ENCODE measurements around the gene PTCH1.

PTCH1 gene

DNA sequence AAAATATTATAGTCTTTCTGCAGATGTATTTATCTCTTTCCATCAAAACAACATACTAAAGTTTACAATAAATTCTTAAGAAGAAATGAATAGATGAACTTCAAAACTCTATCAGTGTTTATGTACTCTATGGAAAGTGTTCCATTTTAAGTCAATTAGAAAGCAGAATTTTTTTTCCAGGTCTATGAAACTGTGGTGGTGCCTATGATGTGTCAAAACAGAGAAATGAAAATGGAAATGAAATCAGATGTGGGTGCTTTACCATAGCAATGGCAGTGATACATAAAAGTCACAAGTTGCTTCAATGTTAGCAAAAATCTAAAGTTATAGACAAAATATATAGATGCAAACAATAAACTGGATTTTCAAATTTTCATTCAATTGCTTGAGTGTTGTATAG, 97.3 kb downstream of the PTCH1 start:
- no peak overlapping the region for H3K4me2 ChIP-seq (ENCODE audit: insufficient read depth, low read length)
- H4K20me1 ChIP-seq (ENCODE audit: insufficient read depth, low read length), result no peaks in the 10 kb centered on the region
- H3K4me1 ChIP-seq (ENCODE audit: insufficient read depth, low read length), result no peaks in the 10 kb centered on the region
- no peaks in the 10 kb centered on the region for H3K79me2 ChIP-seq (ENCODE audit: insufficient read depth, low read length)
- ATAC-seq (ENCODE audit: insufficient read depth, low read depth) (no peak), DNase-seq (no peak)
- H3K4me3 ChIP-seq (ENCODE audit: low read depth in 1 of 2, low read length in 2 of 2), result no peak overlapping the region
- H3K9me3 ChIP-seq (ENCODE audit: insufficient read depth, low read length, severe bottlenecking), result peaks cover 3% of the 10 kb centered on the region
- no peak for TF ChIP-seq EZH2 (IDR thresholded peaks at IDR 0.05; ENCODE audit: borderline replicate concordance, low read depth, low read length, severe bottlenecking)
- TF ChIP-seq, protein P1, sequence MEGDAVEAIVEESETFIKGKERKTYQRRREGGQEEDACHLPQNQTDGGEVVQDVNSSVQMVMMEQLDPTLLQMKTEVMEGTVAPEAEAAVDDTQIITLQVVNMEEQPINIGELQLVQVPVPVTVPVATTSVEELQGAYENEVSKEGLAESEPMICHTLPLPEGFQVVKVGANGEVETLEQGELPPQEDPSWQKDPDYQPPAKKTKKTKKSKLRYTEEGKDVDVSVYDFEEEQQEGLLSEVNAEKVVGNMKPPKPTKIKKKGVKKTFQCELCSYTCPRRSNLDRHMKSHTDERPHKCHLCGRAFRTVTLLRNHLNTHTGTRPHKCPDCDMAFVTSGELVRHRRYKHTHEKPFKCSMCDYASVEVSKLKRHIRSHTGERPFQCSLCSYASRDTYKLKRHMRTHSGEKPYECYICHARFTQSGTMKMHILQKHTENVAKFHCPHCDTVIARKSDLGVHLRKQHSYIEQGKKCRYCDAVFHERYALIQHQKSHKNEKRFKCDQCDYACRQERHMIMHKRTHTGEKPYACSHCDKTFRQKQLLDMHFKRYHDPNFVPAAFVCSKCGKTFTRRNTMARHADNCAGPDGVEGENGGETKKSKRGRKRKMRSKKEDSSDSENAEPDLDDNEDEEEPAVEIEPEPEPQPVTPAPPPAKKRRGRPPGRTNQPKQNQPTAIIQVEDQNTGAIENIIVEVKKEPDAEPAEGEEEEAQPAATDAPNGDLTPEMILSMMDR (IDR thresholded peaks at IDR 0.05; ENCODE audit: borderline replicate concordance, extremely low read depth, low read length, poor library complexity, severe bottlenecking), result no peak
- no peak overlapping the region for H2AFZ ChIP-seq (ENCODE audit: low read depth, low read length)
- no peak overlapping the region for H3K27ac ChIP-seq (ENCODE audit: low read length)
- H3K9ac ChIP-seq (ENCODE audit: low read depth, low read length), result no peak overlapping the region
- peaks cover 7% of the 10 kb centered on the region for H3K27me3 ChIP-seq (ENCODE audit: insufficient read depth, low read length, poor library complexity)
- H3K36me3 ChIP-seq (ENCODE audit: insufficient read depth, low read length), result no peaks in the 10 kb centered on the region

DNA sequence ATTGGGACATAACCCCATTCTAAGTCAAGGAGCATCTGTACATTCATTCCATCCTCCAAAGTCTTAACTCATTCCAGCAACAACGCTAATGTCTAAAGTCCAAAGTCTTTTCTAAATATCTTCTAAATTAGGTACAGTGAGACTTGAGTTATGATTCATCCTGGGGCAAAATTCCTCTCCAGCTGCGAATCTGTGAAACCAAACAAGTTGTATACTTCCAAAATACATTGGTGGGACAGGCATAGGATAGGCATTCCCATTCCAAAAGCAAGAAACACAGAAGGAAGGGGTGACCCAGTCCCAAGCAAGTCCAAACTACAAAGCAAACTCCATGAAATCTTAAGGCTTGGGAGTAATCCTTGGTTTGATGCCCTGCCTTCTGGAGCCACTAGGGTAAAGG, 101.6 kb downstream of the PTCH1 start:
- DNase-seq (no peak), ATAC-seq (ENCODE audit: insufficient read depth, low read depth) (no peak)
- Histone ChIP-seq H4K20me1 (ENCODE audit: insufficient read depth, low read length) (no peaks in the 10 kb centered on the region), H3K4me1 (ENCODE audit: insufficient read depth, low read length) (no peaks in the 10 kb centered on the region), H3K9ac (ENCODE audit: low read depth, low read length) (no peak overlapping the region), H3K79me2 (ENCODE audit: insufficient read depth, low read length) (no peaks in the 10 kb centered on the region), H3K36me3 (ENCODE audit: insufficient read depth, low read length) (no peaks in the 10 kb centered on the region), H3K27me3 (ENCODE audit: insufficient read depth, low read length, poor library complexity) (peaks cover 7% of the 10 kb centered on the region), H3K4me3 (ENCODE audit: low read depth in 1 of 2, low read length in 2 of 2) (no peak overlapping the region), H2AFZ (ENCODE audit: low read depth, low read length) (no peak overlapping the region), H3K4me2 (ENCODE audit: insufficient read depth, low read length) (no peak overlapping the region), H3K9me3 (ENCODE audit: insufficient read depth, low read length, severe bottlenecking) (no peaks in the 10 kb centered on the region), H3K27ac (ENCODE audit: low read length) (no peak overlapping the region)
- TF ChIP-seq, protein P1 (IDR thresholded peaks at IDR 0.05; ENCODE audit: borderline replicate concordance, extremely low read depth, low read length, poor library complexity, severe bottlenecking), result no peak
- no peak for TF ChIP-seq EZH2 (IDR thresholded peaks at IDR 0.05; ENCODE audit: borderline replicate concordance, low read depth, low read length, severe bottlenecking)

DNA sequence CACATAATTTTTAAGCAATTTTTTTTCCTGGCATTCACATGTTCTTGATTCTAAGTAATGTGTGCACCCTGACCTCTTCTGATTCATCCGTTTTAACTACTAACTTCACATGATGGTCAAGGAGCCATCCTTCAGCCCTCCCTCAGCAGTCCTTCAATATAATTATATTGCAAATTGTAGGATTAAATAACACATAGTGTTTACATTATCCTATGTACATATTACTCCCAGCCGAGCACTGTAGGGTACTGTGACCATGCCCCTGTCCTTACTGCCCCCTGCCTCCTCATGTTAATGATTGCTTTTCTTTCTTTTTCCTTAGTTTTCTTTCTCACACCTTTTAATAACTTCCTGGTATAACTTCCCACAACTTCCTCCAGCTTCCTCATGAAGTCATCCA, 103.0 kb downstream of the PTCH1 start:
- Histone ChIP-seq H3K36me3 (ENCODE audit: insufficient read depth, low read length) (no peaks in the 10 kb centered on the region), H3K9me3 (ENCODE audit: insufficient read depth, low read length, severe bottlenecking) (no peaks in the 10 kb centered on the region), H4K20me1 (ENCODE audit: insufficient read depth, low read length) (no peaks in the 10 kb centered on the region), H3K9ac (ENCODE audit: low read depth, low read length) (no peak overlapping the region), H3K27me3 (ENCODE audit: insufficient read depth, low read length, poor library complexity) (peaks cover 7% of the 10 kb centered on the region), H2AFZ (ENCODE audit: low read depth, low read length) (no peak overlapping the region), H3K79me2 (ENCODE audit: insufficient read depth, low read length) (no peaks in the 10 kb centered on the region), H3K4me3 (ENCODE audit: low read depth in 1 of 2, low read length in 2 of 2) (no peak overlapping the region), H3K27ac (ENCODE audit: low read length) (no peak overlapping the region), H3K4me1 (ENCODE audit: insufficient read depth, low read length) (no peaks in the 10 kb centered on the region), H3K4me2 (ENCODE audit: insufficient read depth, low read length) (no peak overlapping the region)
- TF ChIP-seq, protein P1 (IDR thresholded peaks at IDR 0.05; ENCODE audit: borderline replicate concordance, extremely low read depth, low read length, poor library complexity, severe bottlenecking), result no peak
- TF ChIP-seq EZH2 (IDR thresholded peaks at IDR 0.05; ENCODE audit: borderline replicate concordance, low read depth, low read length, severe bottlenecking), result no peak
- no peak for DNase-seq
- no peak for ATAC-seq (ENCODE audit: insufficient read depth, low read depth)
